ENCODE results near the gene LARP7.

DNA sequence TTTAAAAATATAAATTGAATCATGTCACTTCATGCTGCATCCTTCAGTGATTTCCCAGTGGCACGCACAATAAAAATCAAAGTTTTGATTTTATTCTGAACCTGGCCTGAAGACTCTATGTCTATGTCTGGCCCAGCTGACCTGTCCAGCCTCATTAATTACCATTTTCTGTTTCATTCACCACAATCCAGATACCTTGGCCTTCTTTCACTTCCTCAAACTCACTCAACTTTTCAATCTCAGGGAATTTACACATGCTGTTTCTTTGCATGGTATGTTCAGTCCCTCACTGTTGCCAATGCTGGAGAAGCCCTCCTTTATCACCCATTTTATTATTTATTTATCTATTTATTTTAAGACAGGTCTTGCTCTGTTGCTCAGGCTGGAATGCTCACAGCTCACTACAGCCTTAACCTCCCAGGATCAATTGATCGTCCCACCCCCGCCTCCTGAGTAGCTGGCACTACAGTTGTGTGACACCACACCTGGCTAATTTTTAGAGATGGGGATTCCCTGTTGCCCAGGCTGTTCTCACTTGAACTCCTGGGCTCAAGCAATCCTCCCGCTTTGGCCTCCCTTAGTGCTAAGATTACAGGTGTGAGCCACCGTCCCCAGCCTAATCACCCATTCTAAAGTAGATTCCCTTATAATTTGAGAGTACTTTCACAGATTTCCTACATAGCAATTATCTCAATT lies 43.4 kb upstream of the LARP7 start:
- TF ChIP-seq, protein P1, sequence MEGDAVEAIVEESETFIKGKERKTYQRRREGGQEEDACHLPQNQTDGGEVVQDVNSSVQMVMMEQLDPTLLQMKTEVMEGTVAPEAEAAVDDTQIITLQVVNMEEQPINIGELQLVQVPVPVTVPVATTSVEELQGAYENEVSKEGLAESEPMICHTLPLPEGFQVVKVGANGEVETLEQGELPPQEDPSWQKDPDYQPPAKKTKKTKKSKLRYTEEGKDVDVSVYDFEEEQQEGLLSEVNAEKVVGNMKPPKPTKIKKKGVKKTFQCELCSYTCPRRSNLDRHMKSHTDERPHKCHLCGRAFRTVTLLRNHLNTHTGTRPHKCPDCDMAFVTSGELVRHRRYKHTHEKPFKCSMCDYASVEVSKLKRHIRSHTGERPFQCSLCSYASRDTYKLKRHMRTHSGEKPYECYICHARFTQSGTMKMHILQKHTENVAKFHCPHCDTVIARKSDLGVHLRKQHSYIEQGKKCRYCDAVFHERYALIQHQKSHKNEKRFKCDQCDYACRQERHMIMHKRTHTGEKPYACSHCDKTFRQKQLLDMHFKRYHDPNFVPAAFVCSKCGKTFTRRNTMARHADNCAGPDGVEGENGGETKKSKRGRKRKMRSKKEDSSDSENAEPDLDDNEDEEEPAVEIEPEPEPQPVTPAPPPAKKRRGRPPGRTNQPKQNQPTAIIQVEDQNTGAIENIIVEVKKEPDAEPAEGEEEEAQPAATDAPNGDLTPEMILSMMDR (IDR thresholded peaks at IDR 0.05; ENCODE audit: insufficient read depth, low read depth, low read length) = no peak
- TF ChIP-seq EZH2 (IDR thresholded peaks at IDR 0.05; ENCODE audit: insufficient read depth, low read length) = no peak

All from astrocyte (in vitro differentiated cells and primary cell).